ENCODE measurements around the gene UMODL1. TPM values are rescaled to one million over a fixed set of nuclear protein-coding genes. Genes with fewer than 3 reads are reported as not detected.

The UMODL1 gene
- total RNA-seq (under 1 TPM in 2 of 9 donors, not detected in 7; 0.10 to 0.17 TPM), polyA plus RNA-seq (under 1 TPM in 1 of 3 donors, not detected in 2; 0.79 TPM)
- long read RNA-seq, donor 1: 0 reads
- long read RNA-seq, donor 2: 0 reads
- long read RNA-seq, donor 3: 0 reads
- long read RNA-seq, donor 4: 0 reads
- long read RNA-seq, donor 5: 0 reads
- long read RNA-seq, donor 6: 0 reads
- long read RNA-seq, donor 7: 0 reads
- long read RNA-seq, donor 8: 0 reads
- long read RNA-seq, donor 9: 0 reads
- long read RNA-seq, donor 10: 0 reads

DNA sequence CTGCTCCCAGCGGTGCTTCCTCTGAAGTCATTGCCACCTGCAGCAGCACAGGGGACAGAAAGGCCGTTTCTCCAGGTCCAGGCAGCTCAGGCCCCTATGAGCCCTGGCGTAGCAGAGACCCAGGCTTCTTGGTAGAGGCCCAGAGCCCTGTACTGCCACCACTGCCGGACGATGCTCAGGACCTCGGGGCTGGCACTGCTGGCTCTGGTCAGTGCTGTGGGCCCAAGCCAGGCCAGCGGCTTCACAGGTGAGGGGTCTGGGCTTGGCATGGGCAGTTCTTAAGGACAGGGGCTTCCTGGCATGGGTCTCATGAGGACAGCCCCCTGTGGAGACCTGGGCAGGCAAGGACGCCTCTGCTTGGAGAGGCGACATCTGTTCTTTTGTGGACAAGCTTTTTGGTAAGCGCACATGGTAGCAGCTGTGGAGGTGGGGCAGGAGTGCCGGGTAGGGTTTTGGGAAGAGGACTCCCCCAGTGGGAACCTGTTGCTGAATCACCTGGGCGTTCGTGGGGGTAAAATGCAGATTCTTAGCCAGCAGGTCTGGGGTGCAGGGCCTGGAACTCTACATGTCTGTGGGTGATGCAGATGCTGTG is at the start of gene UMODL1:
Gene UMODL1 (plus strand): TSS at position 172 of the 592 bp plus-strand sequence. CDS start 0 bp downstream, at position 172.
- Histone ChIP-seq H3K27ac (no peak within 1 kb of the TSS), H3K36me3 (replicated peaks in 1 of 2) (no peaks in the 10 kb centered on the region), H3K9me3 (replicated peaks in 1 of 3) (no peaks in the 10 kb centered on the region), H3K4me3 (no peak within 1 kb of the TSS), H3K4me1 (replicated peaks in 1 of 2) (no peaks in the 10 kb centered on the region), H3K27me3 (no peaks in the 10 kb centered on the region)
- no peak for DNase-seq
- 85 to 100% (median 91%) methylated on average over 6 to 13 of the region's 13 CpGs for WGBS, 4 donors
- no peak for TF ChIP-seq POLR2A (IDR thresholded peaks at IDR 0.05)
- TF ChIP-seq, protein P1, sequence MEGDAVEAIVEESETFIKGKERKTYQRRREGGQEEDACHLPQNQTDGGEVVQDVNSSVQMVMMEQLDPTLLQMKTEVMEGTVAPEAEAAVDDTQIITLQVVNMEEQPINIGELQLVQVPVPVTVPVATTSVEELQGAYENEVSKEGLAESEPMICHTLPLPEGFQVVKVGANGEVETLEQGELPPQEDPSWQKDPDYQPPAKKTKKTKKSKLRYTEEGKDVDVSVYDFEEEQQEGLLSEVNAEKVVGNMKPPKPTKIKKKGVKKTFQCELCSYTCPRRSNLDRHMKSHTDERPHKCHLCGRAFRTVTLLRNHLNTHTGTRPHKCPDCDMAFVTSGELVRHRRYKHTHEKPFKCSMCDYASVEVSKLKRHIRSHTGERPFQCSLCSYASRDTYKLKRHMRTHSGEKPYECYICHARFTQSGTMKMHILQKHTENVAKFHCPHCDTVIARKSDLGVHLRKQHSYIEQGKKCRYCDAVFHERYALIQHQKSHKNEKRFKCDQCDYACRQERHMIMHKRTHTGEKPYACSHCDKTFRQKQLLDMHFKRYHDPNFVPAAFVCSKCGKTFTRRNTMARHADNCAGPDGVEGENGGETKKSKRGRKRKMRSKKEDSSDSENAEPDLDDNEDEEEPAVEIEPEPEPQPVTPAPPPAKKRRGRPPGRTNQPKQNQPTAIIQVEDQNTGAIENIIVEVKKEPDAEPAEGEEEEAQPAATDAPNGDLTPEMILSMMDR (IDR thresholded peaks at IDR 0.05): no peak
- intact Hi-C loops (cut with DNase I): no loop called here

- H3K27me3 ChIP-seq: no peaks in the 10 kb centered on the region
- 76 to 85% (median 83%) methylated on average over 20 of the region's 20 CpGs for WGBS, 4 donors
- H3K4me3 ChIP-seq: no peak overlapping the region
- TF ChIP-seq, protein P1 (IDR thresholded peaks at IDR 0.05): no peak
- no peak for TF ChIP-seq POLR2A (IDR thresholded peaks at IDR 0.05)
- peaks cover 15 to 16% of the 10 kb centered on the region in 2 donors for H3K4me1 ChIP-seq (replicated peaks in 1 of 2)
- no peak for DNase-seq
- H3K36me3 ChIP-seq (replicated peaks in 1 of 2): no peaks in the 10 kb centered on the region
- intact Hi-C loops (cut with DNase I): no loop called here
- no peak overlapping the region for H3K27ac ChIP-seq
- no peaks in the 10 kb centered on the region for H3K9me3 ChIP-seq (replicated peaks in 1 of 3)
Measured at GRCh38 chr21:42021371-42022090, 49.6 kb upstream of the UMODL1 start.

DNA sequence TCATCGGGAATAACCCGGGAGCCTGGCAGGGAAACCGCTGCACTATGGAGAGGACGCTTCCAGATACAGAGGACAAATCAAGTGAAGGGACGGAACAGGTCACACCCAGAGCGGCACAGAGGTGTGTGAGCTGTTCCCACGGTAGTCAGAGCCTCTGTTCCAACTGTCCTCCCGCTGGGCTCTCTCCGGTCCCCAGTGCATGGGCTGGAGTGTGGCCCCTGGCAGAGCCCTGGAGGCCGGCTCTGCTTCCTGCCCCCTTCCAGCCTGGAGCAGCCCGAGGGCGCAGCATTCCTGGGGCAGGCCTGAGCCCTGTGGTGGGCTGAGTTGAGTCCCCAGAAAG is 49.1 kb upstream of the UMODL1 start:
- WGBS, 4 donors: 67 to 89% (median 77%) methylated on average over 7 to 12 of the region's 12 CpGs
- H3K4me1 ChIP-seq (replicated peaks in 1 of 2): peaks cover 10 to 16% of the 10 kb centered on the region in 2 donors
- no peak for DNase-seq
- H3K4me3 ChIP-seq: no peak overlapping the region
- H3K36me3 ChIP-seq (replicated peaks in 1 of 2): no peaks in the 10 kb centered on the region
- no peaks in the 10 kb centered on the region for H3K9me3 ChIP-seq (replicated peaks in 1 of 3)
- TF ChIP-seq, protein P1 (IDR thresholded peaks at IDR 0.05): no peak
- TF ChIP-seq POLR2A (IDR thresholded peaks at IDR 0.05): no peak
- intact Hi-C loops (cut with DNase I): no loop called here
- H3K27ac ChIP-seq: no peak overlapping the region
- no peaks in the 10 kb centered on the region for H3K27me3 ChIP-seq

DNA sequence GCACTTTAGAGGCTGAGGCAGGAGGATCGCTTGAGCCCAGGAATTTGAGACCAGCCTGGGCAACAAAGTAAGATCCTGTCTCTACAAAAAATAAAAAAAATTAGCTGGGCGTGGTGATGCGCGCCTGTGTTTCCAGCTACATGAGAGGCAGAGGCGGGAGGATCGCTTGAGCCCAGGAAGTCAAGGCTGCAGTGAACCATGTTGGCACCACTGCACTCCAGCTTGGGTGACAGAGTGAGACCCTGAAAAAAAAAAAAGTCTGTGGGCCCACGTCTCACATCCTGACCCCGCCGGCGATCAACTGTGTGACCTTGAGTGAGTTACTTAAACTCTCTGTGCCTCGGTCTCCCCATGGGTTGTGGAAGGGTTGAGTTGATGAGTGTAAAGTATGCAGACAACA is 48.2 kb upstream of the UMODL1 start:
- WGBS, 4 donors: 90 to 95% (median 93%) methylated on average over 9 to 11 of the region's 11 CpGs
- H3K36me3 ChIP-seq (replicated peaks in 1 of 2): no peaks in the 10 kb centered on the region
- no peaks in the 10 kb centered on the region for H3K9me3 ChIP-seq (replicated peaks in 1 of 3)
- H3K27me3 ChIP-seq: no peaks in the 10 kb centered on the region
- no peak for TF ChIP-seq POLR2A (IDR thresholded peaks at IDR 0.05)
- TF ChIP-seq, protein P1 (IDR thresholded peaks at IDR 0.05): no peak
- peaks cover 4 to 11% of the 10 kb centered on the region in 2 donors for H3K4me1 ChIP-seq (replicated peaks in 1 of 2)
- no peak for DNase-seq
- H3K4me3 ChIP-seq: no peak overlapping the region
- intact Hi-C loops (cut with DNase I): no loop called here
- no peak overlapping the region for H3K27ac ChIP-seq

All from adrenal gland (tissue), 19 donors.